Measurements from ENCODE around the gene NPAT. TPM values are rescaled to one million over a fixed set of nuclear protein-coding genes. Genes with fewer than 3 reads are reported as not detected.

Gene NPAT
- total RNA-seq, 4 donors from 2014 or later: 14.0 to 30.6 (median 14.6) TPM

GRCh38 chr11:108242422-108242821 lies 20.0 kb upstream of the NPAT start:
- no peak for DNase-seq (ENCODE audit: low spot score in 2 of 2)
- peaks cover 20% of the 10 kb centered on the region for H3K36me3 ChIP-seq
- 96% methylated on average over 2 of the region's 2 CpGs for WGBS
- no peaks in the 10 kb centered on the region for H3K4me1 ChIP-seq
- no peak for TF ChIP-seq POLR2A (IDR thresholded peaks at IDR 0.05)
- TF ChIP-seq, protein P1, sequence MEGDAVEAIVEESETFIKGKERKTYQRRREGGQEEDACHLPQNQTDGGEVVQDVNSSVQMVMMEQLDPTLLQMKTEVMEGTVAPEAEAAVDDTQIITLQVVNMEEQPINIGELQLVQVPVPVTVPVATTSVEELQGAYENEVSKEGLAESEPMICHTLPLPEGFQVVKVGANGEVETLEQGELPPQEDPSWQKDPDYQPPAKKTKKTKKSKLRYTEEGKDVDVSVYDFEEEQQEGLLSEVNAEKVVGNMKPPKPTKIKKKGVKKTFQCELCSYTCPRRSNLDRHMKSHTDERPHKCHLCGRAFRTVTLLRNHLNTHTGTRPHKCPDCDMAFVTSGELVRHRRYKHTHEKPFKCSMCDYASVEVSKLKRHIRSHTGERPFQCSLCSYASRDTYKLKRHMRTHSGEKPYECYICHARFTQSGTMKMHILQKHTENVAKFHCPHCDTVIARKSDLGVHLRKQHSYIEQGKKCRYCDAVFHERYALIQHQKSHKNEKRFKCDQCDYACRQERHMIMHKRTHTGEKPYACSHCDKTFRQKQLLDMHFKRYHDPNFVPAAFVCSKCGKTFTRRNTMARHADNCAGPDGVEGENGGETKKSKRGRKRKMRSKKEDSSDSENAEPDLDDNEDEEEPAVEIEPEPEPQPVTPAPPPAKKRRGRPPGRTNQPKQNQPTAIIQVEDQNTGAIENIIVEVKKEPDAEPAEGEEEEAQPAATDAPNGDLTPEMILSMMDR (IDR thresholded peaks at IDR 0.05): no peak
- TF ChIP-seq POLR2AphosphoS5 (IDR thresholded peaks at IDR 0.05): no peak
- TF ChIP-seq EP300 (IDR thresholded peaks at IDR 0.05): no peak
- no peak overlapping the region for H3K27ac ChIP-seq
- no peaks in the 10 kb centered on the region for H3K27me3 ChIP-seq
- H3K4me3 ChIP-seq: no peak overlapping the region
- H3K9me3 ChIP-seq: no peaks in the 10 kb centered on the region

GRCh38 chr11:108241330-108242037 lies 19.0 kb upstream of the NPAT start:
- DNase-seq (ENCODE audit: low spot score in 2 of 2): no peak
- Histone ChIP-seq H3K9me3 (no peaks in the 10 kb centered on the region), H3K27ac (no peak overlapping the region), H3K27me3 (no peaks in the 10 kb centered on the region), H3K36me3 (peaks cover 25% of the 10 kb centered on the region), H3K4me3 (no peak overlapping the region), H3K4me1 (peaks cover 2% of the 10 kb centered on the region)
- TF ChIP-seq POLR2AphosphoS5 (IDR thresholded peaks at IDR 0.05): no peak
- TF ChIP-seq, protein P1 (IDR thresholded peaks at IDR 0.05): no peak
- TF ChIP-seq POLR2A (IDR thresholded peaks at IDR 0.05): no peak
- TF ChIP-seq EP300 (IDR thresholded peaks at IDR 0.05): no peak
- 95% methylated on average over 4 of the region's 4 CpGs for WGBS

DNA sequence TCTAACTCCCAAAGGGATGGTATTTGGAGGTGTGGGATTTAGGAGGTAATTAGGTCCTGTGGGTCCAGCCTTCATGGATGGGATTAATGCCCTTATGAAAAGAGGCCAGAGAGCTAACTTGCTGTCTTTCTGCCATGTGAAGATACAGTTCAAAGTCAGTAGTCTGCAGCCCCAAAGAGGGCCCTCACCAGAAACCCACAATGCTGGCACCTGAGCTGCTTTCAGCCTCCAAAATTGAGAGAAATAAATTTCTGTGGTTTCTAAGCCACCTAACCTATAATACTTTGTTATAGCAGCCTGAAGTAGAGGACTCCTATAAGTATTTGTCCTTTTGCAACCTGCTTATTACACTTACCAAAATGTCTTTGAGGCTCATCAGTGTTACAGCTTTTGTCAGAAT lies 16.6 kb upstream of the NPAT start:
- no peak for DNase-seq (ENCODE audit: low spot score in 2 of 2)
- Histone ChIP-seq H3K36me3 (peaks cover 31% of the 10 kb centered on the region), H3K27ac (no peak overlapping the region), H3K4me1 (peaks cover 2% of the 10 kb centered on the region), H3K9me3 (no peaks in the 10 kb centered on the region), H3K27me3 (no peaks in the 10 kb centered on the region), H3K4me3 (no peak overlapping the region)
- TF ChIP-seq, protein P1 (IDR thresholded peaks at IDR 0.05): no peak
- TF ChIP-seq POLR2A (IDR thresholded peaks at IDR 0.05) (no peak), EP300 (IDR thresholded peaks at IDR 0.05) (no peak), POLR2AphosphoS5 (IDR thresholded peaks at IDR 0.05) (no peak)

DNA sequence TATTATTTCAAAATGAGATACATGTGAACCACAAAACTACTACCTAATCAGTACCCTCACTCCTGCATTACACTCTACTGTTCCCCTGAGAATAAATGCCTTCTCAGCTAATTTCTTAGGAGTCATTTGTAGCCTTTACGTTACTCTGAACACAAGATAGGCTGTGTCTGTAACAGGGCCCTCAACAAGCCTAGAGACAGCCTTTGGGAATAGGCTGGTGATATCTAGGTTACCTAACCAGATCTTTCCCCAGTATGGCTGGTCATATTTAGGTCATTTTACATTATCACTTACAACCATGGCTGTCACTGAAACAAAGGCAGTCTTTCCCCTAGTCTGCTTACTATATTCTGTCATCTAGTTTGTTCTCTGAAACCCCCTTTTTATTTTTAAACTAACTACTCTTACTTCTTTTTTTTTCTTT lies 14.6 kb upstream of the NPAT start:
- H3K27ac ChIP-seq: no peak overlapping the region
- H3K36me3 ChIP-seq: peaks cover 38% of the 10 kb centered on the region
- no peak overlapping the region for H3K4me3 ChIP-seq
- H3K4me1 ChIP-seq: peaks cover 2% of the 10 kb centered on the region
- H3K9me3 ChIP-seq: no peaks in the 10 kb centered on the region
- DNase-seq (ENCODE audit: low spot score in 2 of 2): no peak
- TF ChIP-seq POLR2A (IDR thresholded peaks at IDR 0.05) (no peak), POLR2AphosphoS5 (IDR thresholded peaks at IDR 0.05) (no peak), EP300 (IDR thresholded peaks at IDR 0.05) (no peak)
- TF ChIP-seq, protein P1 (IDR thresholded peaks at IDR 0.05): no peak
- 90% methylated on average over 1 of the region's 1 CpG for WGBS
- H3K27me3 ChIP-seq: no peaks in the 10 kb centered on the region

- H3K27me3 ChIP-seq: no peaks in the 10 kb centered on the region
- H3K4me3 ChIP-seq: no peak overlapping the region
- peaks cover 48% of the 10 kb centered on the region for H3K36me3 ChIP-seq
- H3K27ac ChIP-seq: no peak overlapping the region
- no peak for DNase-seq (ENCODE audit: low spot score in 2 of 2)
- H3K9me3 ChIP-seq: no peaks in the 10 kb centered on the region
- 98% methylated on average over 2 of the region's 2 CpGs for WGBS
- peaks cover 2% of the 10 kb centered on the region for H3K4me1 ChIP-seq
- TF ChIP-seq POLR2AphosphoS5 (IDR thresholded peaks at IDR 0.05) (no peak), POLR2A (IDR thresholded peaks at IDR 0.05) (no peak), EP300 (IDR thresholded peaks at IDR 0.05) (no peak)
- TF ChIP-seq, protein P1 (IDR thresholded peaks at IDR 0.05): no peak
Observed at GRCh38 chr11:108235633-108236032, 13.2 kb upstream of the NPAT start.

Data from suprapubic skin (tissue), 4 donors.